ENCODE data around the gene LRCH1.

DNA sequence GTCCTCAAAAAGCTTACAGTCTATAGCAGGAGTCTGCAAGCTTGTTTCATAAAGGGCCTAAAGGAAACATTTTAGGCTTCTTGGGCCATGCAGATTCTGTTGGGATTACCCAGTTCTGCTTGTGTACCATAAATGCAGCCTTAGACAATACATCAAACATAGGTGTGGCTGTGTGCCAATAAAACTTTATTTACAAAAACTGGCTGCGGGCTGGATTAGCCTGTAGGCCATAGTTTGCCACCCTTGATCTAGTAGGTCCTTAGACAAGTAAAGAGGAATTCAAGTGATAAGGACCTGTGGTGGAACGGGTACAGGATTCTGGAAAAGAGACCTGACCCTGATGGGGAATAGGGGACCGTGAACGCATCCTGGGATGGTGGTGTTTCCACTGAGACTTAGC lies 192.1 kb downstream of the LRCH1 start:
- TF ChIP-seq, protein P1, sequence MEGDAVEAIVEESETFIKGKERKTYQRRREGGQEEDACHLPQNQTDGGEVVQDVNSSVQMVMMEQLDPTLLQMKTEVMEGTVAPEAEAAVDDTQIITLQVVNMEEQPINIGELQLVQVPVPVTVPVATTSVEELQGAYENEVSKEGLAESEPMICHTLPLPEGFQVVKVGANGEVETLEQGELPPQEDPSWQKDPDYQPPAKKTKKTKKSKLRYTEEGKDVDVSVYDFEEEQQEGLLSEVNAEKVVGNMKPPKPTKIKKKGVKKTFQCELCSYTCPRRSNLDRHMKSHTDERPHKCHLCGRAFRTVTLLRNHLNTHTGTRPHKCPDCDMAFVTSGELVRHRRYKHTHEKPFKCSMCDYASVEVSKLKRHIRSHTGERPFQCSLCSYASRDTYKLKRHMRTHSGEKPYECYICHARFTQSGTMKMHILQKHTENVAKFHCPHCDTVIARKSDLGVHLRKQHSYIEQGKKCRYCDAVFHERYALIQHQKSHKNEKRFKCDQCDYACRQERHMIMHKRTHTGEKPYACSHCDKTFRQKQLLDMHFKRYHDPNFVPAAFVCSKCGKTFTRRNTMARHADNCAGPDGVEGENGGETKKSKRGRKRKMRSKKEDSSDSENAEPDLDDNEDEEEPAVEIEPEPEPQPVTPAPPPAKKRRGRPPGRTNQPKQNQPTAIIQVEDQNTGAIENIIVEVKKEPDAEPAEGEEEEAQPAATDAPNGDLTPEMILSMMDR (IDR thresholded peaks at IDR 0.05 in 2 of 3, conservative IDR thresholded peaks at IDR 0.05 in 1 of 3; ENCODE audit: control insufficient read depth in 2 of 3, extremely low read depth in 1 of 3, insufficient read depth in 1 of 3, low read depth in 3 of 3, low read length in 3 of 3), result no peak
- TF ChIP-seq, protein P2, sequence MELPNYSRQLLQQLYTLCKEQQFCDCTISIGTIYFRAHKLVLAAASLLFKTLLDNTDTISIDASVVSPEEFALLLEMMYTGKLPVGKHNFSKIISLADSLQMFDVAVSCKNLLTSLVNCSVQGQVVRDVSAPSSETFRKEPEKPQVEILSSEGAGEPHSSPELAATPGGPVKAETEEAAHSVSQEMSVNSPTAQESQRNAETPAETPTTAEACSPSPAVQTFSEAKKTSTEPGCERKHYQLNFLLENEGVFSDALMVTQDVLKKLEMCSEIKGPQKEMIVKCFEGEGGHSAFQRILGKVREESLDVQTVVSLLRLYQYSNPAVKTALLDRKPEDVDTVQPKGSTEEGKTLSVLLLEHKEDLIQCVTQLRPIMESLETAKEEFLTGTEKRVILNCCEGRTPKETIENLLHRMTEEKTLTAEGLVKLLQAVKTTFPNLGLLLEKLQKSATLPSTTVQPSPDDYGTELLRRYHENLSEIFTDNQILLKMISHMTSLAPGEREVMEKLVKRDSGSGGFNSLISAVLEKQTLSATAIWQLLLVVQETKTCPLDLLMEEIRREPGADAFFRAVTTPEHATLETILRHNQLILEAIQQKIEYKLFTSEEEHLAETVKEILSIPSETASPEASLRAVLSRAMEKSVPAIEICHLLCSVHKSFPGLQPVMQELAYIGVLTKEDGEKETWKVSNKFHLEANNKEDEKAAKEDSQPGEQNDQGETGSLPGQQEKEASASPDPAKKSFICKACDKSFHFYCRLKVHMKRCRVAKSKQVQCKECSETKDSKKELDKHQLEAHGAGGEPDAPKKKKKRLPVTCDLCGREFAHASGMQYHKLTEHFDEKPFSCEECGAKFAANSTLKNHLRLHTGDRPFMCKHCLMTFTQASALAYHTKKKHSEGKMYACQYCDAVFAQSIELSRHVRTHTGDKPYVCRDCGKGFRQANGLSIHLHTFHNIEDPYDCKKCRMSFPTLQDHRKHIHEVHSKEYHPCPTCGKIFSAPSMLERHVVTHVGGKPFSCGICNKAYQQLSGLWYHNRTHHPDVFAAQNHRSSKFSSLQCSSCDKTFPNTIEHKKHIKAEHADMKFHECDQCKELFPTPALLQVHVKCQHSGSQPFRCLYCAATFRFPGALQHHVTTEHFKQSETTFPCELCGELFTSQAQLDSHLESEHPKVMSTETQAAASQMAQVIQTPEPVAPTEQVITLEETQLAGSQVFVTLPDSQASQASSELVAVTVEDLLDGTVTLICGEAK (IDR thresholded peaks at IDR 0.05; ENCODE audit: borderline replicate concordance), result peak; percentile 76
- TF ChIP-seq YY1 (IDR thresholded peaks at IDR 0.05; ENCODE audit: low read depth, low read length) (no peak), POLR2A (IDR thresholded peaks at IDR 0.05; ENCODE audit: low read depth, low read length) (no peak)

All from GM12878 (cell line).